PC-9 (cell line): ENCODE data around the gene WNT9A. TPM values are rescaled to one million over a fixed set of nuclear protein-coding genes. Genes with fewer than 3 reads are reported as not detected.

Source experiments
- BruUV-seq: library from RNA; stranded (reverse); fragments of 400-500 nt; replicated peaks from 2 replicates; lab custom pipeline; 2021; lab: Mats Ljungman, UMichigan
- CTCF ChIA-PET: fragments of 300-600 bp; sonication (Branson Sonifier 250); formaldehyde crosslinking; loops from one replicate; lab custom pipeline; 2022; ENCODE audit warnings: antibody characterized with exemption; lab: Charles Lee
- POLR2A ChIA-PET: fragments of 300-600 bp; sonication (Branson Sonifier 250); formaldehyde crosslinking; loops from one replicate; lab custom pipeline; 2022; ENCODE audit warnings: antibody characterized with exemption; ENCODE audit not compliant: unreplicated experiment; lab: Charles Lee
- DNase-seq, 2 experiments: peaks; one replicate each; pipeline versions ENCODE4 v3.0.0 to v3.0.0-alpha.2; 2015 to 2022; ENCODE audit warnings: mixed read lengths in 1 of 2
- H2AFZ ChIP-seq: fragments of 200-600 bp; sonication (generic); 2 replicates; pipeline ENCODE4 v1.8.1; 2017; ENCODE audit warnings: antibody characterized with exemption
- H3F3A ChIP-seq: fragments of 200-600 bp; sonication (generic); 2 replicates; pipeline ENCODE4 v1.8.1; 2017; ENCODE audit warnings: antibody characterized with exemption, mild to moderate bottlenecking, low read depth; ENCODE audit not compliant: insufficient read depth
- H3K27ac ChIP-seq: fragments of 200-600 bp; sonication (generic); 2 replicates; pipeline ENCODE4 v1.6.1; 2016; ENCODE audit warnings: mixed run types
- H3K27me3 ChIP-seq: fragments of 200-600 bp; sonication (generic); 2 replicates; pipeline ENCODE4 v1.6.1; 2016; ENCODE audit warnings: low read depth, mixed run types; ENCODE audit not compliant: insufficient read depth
- H3K36me3 ChIP-seq: fragments of 200-600 bp; sonication (generic); 2 replicates; pipeline ENCODE4 v1.6.1; 2016; ENCODE audit warnings: low read depth, mixed run types
- H3K4me1 ChIP-seq: fragments of 200-600 bp; sonication (generic); replicated peaks from 2 replicates; pipeline ENCODE4 v1.6.1; 2016; ENCODE audit warnings: mixed run types; ENCODE audit not compliant: insufficient read depth
- H3K4me2 ChIP-seq: fragments of 200-600 bp; sonication (generic); 2 replicates; pipeline ENCODE4 v1.6.1; 2017; ENCODE audit warnings: mixed run types
- H3K4me3 ChIP-seq: fragments of 200-600 bp; sonication (generic); 2 replicates; pipeline ENCODE4 v1.6.1; 2016; ENCODE audit warnings: mixed run types
- H3K79me2 ChIP-seq: fragments of 200-600 bp; sonication (generic); 2 replicates; pipeline ENCODE4 v1.6.1; 2017; ENCODE audit warnings: low read depth, mixed run types
- H3K9me2 ChIP-seq: fragments of 200-600 bp; sonication (generic); 2 replicates; pipeline ENCODE4 v1.8.1; 2017; ENCODE audit warnings: mild to moderate bottlenecking; ENCODE audit not compliant: insufficient read depth
- H3K9me3 ChIP-seq: fragments of 200-600 bp; sonication (generic); 2 replicates; pipeline ENCODE4 v1.8.1; 2016; ENCODE audit warnings: low read depth; ENCODE audit not compliant: insufficient read depth
- H4K20me1 ChIP-seq: fragments of 200-600 bp; sonication (generic); 2 replicates; pipeline ENCODE4 v1.8.1; 2017; ENCODE audit not compliant: insufficient read depth
- CTCF ChIP-seq: fragments of 200-600 bp; sonication (generic); conservative IDR thresholded peaks from 2 replicates; pipeline ENCODE4 v1.6.1; 2017; ENCODE audit warnings: mixed run types, antibody characterized with exemption, mild to moderate bottlenecking, moderate library complexity
- EZH2 ChIP-seq: fragments of 200-600 bp; sonication (generic); IDR thresholded peaks from 2 replicates; pipeline ENCODE4 v1.8.0; 2017; ENCODE audit warnings: antibody characterized with exemption, low read depth
- intact Hi-C: fragments of 100-400 bp; cut with micrococcal nuclease; formaldehyde crosslinking; loops from one replicate; pipeline ENCODE4 v1.10.0; 2022; ENCODE audit not compliant: unreplicated experiment
- total RNA-seq: library from RNA; stranded (reverse); gene quantifications from 2 replicates; pipeline ENCODE4 v1.2.3, GENCODE V29; 2021

Gene WNT9A
- total RNA-seq, 1 experiment from 2014 or later: 42.4 TPM

DNA sequence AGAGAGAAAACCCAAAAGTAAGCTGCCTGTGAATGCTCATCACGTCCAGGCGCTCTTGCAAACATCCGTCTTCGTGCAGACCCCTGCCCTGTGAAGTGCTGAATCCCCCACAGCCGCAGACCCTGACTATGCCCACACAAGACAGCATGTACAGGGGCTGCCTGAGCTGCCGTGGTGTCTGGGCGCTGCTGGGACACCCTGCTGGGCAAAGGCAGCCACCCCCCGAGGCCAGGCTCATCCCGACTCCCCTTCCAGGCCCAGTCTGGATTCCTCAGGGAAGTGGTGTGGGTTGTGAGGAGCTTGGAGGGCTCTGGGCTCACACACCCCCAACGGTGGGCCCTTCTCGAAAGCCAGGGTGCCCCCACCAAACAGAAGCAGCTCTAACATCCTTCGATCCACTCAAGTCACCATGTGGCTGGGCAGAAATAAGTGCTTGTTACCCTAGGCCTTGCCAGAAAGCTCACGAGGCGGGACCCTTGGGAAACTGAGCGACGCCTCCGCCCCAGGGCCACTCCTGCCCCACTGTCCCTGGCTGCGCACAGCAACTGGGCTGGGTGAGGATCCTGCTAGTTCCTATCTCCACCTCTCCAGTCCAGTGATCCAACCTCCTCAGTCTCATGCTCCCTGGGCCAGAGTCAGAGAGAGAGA lies 4.8 kb upstream of the WNT9A start:
- ChIA-PET POLR2A (no interaction called here), CTCF (no interaction called here)
- Histone ChIP-seq H3K4me3 (no peak overlapping the region), H3K9me2 (no peaks in the 10 kb centered on the region; the same call in 1 of the 2 replicates), H4K20me1 (no peaks in the 10 kb centered on the region), H3K4me1 (0 out of 2 replicates have a peak, but pooled peaks cover 8% of the 10 kb centered on the region), H3F3A (peaks cover 8% of the 10 kb centered on the region; the same call in 1 of the 2 replicates), H3K4me2 (no peak overlapping the region), H2AFZ (no peak overlapping the region), H3K27ac (no peak overlapping the region), H3K79me2 (no peaks in the 10 kb centered on the region), H3K9me3 (no peaks in the 10 kb centered on the region; the same call in 1 of the 2 replicates), H3K27me3 (peaks cover 11% of the 10 kb centered on the region; the same call in 1 of the 2 replicates), H3K36me3 (no peaks in the 10 kb centered on the region)
- intact Hi-C loops: no loop called here
- DNase-seq: no peak
- BruUV-seq: no TSS peak
- TF ChIP-seq EZH2 (no peak), CTCF (no peak)

DNA sequence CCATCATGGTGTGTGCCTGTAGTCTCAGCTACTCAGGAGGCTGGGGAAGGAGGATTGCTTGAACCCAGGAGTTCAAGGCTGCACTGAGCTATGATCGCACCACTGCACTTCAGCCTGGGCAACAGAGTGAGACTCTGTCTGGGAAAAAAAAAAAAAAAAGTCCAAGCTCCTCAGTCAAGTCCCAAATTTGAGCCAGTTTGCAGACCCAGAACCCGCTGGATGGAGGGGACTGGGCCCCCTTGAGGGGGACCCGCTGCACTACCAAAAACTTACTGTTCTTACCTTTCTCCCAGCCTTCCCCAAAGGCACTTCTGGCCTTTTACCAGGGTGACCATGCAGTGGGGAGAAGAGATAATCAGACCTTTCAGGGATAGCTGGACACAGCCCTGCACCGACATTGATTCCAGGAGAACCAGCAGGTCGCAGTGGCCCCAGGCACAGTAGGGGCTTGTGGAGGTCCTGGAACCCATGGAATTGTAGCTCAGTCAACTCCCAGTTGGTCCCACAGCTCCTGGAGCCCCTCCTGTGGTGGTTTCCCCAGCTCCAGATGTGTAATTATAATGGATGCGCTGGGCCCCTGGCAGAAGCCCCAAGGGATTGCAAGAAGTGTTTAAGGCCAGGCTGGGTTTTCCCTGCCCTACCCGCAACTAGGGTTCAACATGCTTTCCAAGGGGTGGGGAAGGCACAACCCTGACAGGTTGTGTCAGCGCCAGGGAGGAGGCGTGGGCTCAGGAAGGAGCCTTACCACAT lies 4.1 kb upstream of the WNT9A start:
- no peak for DNase-seq
- Histone ChIP-seq H3K36me3 (no peaks in the 10 kb centered on the region), H3K4me3 (no peak overlapping the region), H3K9me3 (no peaks in the 10 kb centered on the region; the same call in 1 of the 2 replicates), H3K4me2 (no peak overlapping the region), H3F3A (peaks cover 8% of the 10 kb centered on the region; the same call in 1 of the 2 replicates), H2AFZ (no peak overlapping the region), H3K27ac (no peak overlapping the region), H3K79me2 (no peaks in the 10 kb centered on the region), H3K4me1 (0 out of 2 replicates have a peak, but pooled peaks cover 8% of the 10 kb centered on the region), H3K27me3 (peaks cover 11% of the 10 kb centered on the region; the same call in 1 of the 2 replicates), H3K9me2 (no peaks in the 10 kb centered on the region; the same call in 1 of the 2 replicates), H4K20me1 (no peaks in the 10 kb centered on the region)
- no TSS peak for BruUV-seq
- TF ChIP-seq EZH2: no peak
- TF ChIP-seq CTCF: no peak
- POLR2A ChIA-PET: no interaction called here
- CTCF ChIA-PET: no interaction called here
- intact Hi-C loops: no loop called here

DNA sequence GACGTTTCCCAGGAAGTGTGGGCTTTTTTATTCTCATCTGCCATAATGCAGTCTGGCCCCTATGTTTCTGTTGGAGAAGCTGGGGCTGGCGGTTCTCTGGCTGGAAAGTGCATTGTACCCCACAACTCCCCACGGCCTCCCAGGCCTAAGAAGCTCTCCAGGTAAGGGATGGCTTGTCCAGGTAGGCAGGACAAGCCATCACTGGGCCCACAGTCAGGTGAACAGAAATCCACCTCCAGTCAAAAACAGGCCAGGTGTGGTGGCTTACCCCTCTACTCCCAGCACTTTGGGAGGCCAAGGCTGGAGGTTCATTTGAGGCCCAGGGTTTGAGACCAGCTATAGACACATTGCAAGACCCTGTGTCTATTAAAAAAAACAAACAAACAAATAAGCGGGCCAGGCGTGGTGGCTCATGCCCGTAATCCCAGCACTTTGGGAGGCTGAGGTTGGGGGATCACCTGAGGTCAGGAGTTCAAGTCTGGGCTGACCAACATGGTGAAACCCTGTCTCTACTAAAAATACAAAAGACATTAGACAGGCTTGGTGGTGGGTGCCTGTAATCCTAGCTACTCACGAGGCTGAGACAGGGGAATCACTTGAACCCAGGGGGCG lies 3.1 kb upstream of the WNT9A start:
- Histone ChIP-seq H3K4me1 (peaks cover 12% of the 10 kb centered on the region), H4K20me1 (no peaks in the 10 kb centered on the region), H3K79me2 (no peaks in the 10 kb centered on the region), H3F3A (peaks cover 15% of the 10 kb centered on the region; the same call in 1 of the 2 replicates), H3K4me2 (no peak overlapping the region), H3K4me3 (no peak overlapping the region), H3K27me3 (peaks cover 7% of the 10 kb centered on the region; the same call in 1 of the 2 replicates), H2AFZ (no peak overlapping the region), H3K9me3 (no peaks in the 10 kb centered on the region; the same call in 1 of the 2 replicates), H3K9me2 (no peaks in the 10 kb centered on the region; the same call in 1 of the 2 replicates), H3K36me3 (no peaks in the 10 kb centered on the region), H3K27ac (no peak overlapping the region)
- intact Hi-C loops: no loop called here
- BruUV-seq: no TSS peak
- CTCF ChIA-PET: no interaction called here
- TF ChIP-seq CTCF (no peak), EZH2 (no peak)
- no peak for DNase-seq
- POLR2A ChIA-PET: no interaction called here
